PC-9 (cell line): ENCODE data around the gene ADGRV1.

ENCODE experiments used
- CTCF ChIP-seq: fragments of 200-600 bp; sonication (generic); conservative IDR thresholded peaks from 2 replicates; pipeline ENCODE4 v1.6.1; 2017; ENCODE audit warnings: mixed run types, antibody characterized with exemption, mild to moderate bottlenecking, moderate library complexity
- EZH2 ChIP-seq: fragments of 200-600 bp; sonication (generic); IDR thresholded peaks from 2 replicates; pipeline ENCODE4 v1.8.0; 2017; ENCODE audit warnings: antibody characterized with exemption, low read depth

GRCh38 chr5:91061094-91061493, 502.5 kb downstream of the ADGRV1 start:
- TF ChIP-seq CTCF: no peak
- TF ChIP-seq EZH2: no peak
